Astrocyte of the hippocampus (primary cell): Measurements from ENCODE around the gene QKI.
"Not testable (repeated sequence)": the region's sequence is repeated elsewhere in the genome, so short reads cannot be mapped to it uniquely, and the experiment has no call there.

Source experiments
- DNase-seq: peaks from one replicate; pipeline ENCODE4 v3.0.0; 2011; ENCODE audit warnings: low read depth, low spot score

QKI gene

DNA sequence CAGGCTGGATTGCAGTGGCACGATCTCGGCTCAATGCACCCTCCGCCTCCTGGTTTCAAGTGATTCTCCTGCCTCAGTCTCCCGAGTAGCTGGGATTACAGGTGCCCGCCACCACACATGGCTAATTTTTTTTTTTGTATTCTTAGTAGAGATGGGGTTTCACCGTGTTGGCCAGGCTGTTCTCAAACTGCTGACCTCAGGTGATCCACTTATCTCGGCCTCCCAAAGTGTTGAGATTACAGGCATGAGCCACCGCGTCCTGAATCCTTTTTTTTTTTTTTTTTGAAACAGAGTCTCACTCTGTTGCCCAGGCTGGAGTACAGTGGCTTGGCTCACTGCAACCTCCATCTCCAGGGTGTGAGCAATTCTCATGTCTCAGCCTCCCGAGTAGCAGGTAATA is 24.9 kb downstream of the QKI start:
- not testable (repeated sequence) for DNase-seq

DNA sequence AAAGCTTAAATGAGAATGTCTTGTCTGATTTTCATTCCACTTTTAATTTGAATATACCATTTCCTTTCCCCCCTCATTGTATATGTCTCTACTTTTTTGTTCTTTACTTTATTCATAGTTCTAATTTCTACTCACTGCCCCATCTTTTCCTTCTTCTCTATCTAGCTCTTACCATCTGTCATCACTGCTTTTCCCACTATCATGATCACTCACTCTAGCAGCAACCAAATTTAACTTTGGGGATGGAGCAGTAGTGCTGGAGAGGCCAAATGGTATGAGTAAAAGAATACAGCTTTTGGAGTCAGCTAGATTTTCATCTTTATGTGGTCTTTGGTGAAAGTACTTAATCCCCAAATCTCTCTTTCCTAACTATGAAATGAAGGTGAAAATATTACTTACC is 25.5 kb downstream of the QKI start:
- DNase-seq = no peak

DNA sequence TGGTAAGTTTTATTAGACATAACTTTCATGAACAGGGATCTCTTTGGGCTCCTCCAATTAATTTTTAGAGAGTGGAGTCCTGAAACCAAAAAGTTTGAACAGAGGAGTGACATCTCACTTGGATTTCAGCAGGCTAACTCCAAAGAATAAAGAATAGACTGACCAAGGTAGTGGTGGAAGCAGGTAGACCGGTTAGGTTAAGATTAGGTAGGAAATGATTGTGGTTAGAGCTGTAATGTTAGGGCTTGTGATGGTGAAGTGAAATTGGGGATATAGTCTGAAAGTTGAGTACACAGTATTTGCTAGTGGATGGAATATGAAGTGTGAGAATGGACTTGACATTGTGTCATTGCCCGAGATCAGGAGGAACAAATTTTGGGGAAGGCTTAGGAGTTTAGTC is 27.8 kb downstream of the QKI start:
- no peak for DNase-seq

DNA sequence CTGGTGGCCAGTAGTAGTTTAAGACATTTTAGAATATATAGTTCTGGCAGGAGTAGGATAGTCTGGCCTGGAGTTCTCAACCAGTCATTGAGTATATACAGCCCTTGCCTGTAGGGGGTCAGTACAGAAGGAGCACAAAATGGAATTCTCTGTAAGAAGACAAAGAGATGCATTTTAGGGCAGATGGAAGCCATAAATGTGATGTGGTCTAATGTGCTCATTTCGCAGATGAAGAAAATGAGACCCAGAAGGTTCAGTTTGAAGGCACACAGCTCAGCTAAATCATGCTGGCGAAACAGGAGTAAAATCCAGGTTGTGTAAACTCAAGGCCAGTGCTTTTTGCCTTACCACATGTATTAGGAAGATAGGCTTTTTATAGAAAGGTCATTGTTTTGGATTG is 29.6 kb downstream of the QKI start:
- no peak for DNase-seq

DNA sequence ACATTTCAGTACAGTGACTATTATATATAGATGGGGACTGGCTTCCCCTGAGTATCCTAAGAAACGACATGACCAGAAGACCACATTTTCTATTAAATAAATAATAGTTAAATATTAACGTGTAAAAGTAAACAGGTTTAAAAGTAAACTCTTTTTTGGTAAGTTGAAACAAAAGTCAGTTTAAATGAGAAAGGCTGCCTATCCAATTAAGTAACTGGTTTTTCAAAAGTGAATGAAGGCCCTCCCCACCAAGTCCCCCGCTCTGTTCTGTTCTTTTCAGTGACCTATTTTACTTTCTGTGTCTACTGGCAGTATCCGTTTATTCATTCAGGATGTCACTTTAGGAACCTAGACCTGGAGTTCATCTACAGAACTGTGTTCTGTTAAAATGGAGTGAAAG is 32.0 kb downstream of the QKI start:
- no peak for DNase-seq

DNA sequence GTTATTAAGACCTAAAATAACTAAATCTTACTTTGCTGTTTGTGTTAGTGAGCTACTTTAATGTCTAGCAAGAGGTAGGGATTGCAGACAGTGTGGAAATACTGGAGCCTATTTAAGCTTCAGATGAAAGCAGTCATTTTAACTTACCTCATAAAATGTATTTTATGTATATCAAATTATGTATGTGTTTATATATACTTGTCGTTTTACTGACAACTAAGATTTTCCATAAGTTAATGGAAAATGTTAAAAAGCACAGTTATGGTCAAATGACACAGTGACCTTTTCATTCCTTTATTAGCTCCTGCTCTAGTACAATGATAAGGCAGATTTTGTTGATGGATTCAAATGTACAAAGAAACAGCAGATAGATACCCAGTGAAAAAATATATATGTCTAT is 34.6 kb downstream of the QKI start:
- no peak for DNase-seq

DNA sequence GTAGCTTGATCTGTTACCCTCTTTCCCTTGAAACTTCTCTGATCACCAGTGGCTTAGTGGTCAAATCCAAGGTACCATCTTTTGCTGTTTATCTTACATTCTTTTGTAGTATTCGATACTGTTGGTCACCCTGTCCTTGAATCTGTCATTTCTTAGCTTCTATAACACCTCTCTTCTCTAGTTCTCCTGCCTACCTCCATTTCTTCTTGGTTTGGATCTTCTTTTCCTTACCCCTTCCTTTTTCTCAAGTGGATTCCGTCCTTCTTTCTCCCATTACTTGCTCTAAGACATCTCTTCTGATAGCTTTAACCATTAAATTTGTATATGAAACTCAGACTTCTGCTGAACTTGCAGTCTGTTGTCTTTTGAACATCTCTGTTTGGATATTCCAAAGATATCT is 39.9 kb downstream of the QKI start:
- no peak for DNase-seq

DNA sequence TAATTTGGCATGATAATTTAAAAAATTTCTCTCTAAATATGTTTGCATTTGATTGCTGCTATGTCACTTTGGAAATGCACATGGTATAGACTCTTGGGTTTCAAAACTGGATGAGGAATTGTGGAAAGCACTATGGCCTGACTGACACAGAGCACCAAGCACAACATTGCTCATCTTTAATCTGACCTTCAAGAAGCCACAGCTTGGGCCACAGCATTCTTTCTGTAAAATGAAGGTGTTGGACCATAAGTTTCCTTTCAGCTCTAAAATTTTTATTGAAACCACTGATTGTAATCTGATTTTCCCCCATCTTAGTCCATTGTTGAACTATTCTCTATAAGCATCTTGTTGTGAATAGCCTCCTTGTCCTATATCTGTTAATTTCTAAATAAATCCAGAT is 41.0 kb downstream of the QKI start:
- DNase-seq = no peak

DNA sequence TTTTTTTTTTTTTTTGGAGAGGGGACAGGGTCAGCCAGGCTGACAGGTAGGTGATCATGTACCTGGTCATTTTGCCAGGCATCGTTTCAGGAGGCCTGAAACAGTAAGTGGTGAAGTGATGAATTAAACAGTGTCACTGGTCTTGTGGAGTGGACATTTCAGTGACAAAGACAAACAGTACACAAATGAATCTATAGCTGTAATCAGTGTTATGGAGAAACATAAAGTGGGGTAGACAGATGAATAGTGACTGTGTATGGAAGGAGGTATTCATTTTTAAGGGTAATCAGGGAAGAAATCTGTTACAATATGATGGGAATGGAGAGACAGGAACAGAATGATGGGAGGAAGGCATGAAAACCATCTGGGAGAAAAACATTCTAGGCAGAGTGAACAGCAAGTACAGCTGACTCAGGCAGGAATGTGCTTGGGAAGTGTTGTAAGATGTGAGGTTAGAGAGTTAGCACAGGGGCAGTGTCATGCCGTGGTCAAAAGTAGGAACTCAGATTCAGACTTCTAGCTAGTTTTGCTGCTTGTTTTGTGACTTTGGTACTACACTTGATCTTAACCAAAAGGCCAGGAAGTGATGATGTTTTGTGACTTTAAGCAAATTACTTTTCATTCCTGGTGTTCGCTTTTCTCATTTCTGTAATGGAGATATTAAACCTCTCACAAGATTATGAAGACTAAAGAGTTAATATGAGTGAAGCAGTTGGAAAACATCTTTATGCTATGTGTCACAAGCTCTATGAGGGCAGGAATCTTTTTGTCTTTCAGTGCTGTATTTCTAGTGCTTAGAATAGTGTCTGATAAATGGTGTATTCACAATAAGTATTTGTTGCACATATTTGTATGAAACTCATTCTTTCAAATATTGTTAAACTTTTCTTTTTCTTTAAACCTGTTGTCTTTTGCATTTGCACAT is 43.4 kb downstream of the QKI start:
- peak; percentile 89 for DNase-seq

DNA sequence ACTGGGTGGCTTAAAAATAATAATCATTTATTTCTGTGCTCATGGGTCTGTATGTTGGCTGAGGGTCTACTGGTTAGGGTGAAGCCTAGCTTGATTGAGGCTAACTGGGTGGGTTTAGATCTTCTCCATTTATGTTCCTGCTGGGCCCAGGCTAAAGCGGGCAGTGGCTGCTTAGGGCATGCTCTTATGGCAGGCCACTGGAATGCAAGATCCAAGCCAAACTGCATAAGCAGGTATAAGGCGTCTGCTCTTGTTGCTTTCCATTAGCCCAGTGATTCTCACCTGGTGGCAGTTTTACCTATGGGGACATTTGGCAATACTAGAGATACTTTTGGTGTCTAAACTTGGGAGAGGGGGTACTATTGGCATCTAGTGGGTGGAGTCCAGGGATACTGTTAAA is 44.5 kb downstream of the QKI start:
- DNase-seq = no peak

DNA sequence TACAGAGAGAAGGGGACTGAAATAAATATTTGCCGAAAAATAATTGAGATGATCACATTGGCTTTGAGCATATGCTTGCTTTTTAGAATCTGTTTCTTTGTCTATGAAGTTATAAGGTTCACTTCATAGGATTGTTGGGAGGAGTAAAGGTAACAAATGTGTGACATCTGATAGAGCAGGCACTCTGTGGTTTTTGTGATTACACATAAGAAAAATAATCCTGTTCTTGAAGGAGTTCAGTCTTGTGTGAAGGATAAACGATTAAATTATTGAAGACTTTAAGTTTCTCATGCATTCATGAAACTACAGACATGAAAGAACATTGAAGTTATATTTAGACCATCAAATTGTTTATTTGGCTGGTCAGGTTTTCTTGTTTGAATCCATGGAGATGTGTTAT is 45.0 kb downstream of the QKI start:
- DNase-seq = no peak

DNA sequence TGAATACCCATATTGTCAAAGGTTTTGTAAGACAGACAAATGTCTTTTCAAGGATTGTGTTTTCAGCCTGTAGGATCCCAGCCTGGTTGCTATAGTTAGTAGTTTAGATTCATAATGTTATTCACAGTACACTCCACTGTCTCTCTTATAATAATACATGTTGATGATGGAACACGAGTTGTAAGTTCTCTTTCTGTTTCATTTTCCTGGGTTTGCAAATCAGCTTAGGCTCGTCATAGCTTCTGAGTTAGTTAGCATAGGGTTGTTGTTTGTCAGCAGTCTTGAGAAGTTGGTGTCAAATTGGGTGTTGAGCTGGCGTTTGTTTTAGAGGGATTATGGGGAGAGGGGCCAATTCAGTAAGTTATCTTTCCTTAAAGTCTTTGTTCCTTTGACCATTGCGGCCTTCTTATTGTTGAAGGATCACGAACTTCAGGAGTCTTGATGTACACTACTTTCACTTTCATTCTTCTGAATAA is 45.8 kb downstream of the QKI start:
- DNase-seq = peak; percentile 65

DNA sequence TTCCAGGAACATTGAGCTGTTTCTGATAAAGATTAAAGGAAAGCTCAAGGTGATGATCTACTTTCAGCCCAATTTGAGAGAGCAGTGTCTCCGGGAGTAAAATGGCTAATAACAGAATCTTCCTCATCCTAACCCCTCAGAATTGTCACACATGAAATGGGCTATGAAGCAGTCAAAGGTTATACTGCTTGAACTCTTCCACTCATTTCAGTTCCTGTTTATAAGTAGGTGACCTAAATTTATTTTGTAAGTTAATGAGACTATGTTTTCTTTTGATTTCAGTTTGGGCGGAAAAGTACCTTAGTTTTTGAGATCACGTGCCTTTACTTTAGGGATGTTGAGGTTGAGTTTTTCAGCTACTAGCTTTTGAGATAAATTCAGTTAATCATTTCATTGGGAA is 47.2 kb downstream of the QKI start:
- DNase-seq = no peak

DNA sequence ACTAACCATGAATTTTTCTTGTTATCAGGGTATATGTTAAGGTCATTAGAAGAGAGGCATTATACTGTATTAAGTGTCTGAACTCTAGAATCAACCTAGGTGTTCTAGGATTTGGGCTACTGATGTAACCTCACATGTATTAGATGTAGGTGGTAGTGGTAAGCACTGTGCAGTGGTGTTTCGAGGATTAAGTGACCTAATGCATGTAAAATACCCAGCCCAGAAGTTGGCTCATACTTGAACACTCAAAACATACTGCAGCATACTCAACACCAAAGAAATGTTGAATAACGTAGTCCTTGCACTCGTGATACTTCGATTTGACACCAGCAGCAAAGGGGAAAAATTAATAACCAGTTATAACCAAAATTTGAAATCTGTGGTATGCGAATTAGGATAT is 48.7 kb downstream of the QKI start:
- no peak for DNase-seq

DNA sequence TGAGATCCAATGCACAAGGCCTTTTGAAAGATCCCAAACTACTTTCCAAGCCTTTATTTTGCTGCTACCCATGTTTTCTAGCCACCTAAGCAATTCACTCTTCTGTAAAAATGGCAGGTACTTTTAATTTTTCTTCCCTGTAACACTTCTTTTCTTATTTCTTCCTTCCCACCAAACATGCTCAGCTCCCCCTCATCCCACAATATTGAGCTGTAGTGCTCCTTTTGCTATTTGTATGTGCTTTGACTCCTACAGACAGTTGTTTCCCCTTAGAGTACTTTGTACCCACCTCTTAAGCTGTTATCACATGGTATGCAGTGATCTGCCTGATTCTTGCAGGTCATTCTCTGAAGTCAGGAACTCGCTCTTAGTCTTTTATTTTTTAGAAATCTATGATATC is 49.3 kb downstream of the QKI start:
- no peak for DNase-seq

DNA sequence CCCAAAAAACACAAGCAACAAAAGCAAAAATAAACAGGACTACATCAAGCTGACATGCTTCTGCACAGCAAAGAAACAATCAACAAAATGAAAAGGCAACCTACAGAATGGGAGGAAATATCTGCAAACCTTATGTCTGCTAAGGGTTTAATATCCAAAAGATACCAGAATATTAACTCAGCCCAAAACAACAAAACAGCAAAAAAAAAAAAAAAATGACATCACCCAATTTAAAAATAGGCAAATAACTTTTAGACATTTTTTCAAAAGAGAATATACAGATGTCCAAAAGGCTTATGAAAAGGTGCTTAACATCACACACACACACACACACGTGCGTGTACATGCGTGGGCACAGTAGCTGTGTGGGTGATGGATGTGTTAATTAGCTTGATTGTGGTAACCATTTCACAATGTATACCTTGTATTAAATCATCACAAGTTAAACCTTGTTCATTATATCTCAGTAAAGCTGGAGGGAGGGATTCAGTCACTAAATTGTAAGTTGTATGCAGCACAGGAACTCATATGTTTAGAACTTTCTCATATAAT is 52.4 kb downstream of the QKI start:
- no peak for DNase-seq

DNA sequence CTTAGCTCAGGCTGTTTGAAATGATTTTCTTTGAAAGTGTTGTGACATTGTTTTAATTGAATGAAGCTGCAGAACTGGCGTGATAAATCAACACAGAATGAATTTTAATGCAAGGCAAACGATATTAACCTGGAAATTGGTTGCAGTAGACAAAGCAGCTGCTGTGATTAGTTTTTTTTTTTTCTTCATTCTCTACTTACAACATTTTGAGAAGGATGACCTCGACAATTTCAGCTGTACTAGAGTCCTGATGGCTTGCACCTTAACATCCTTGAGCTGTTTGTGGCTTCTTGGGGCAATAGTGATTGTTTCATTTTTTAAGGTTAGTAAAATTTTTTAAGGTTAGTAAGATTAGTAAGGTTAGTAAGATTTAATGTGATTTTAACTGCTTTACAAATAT is 54.2 kb downstream of the QKI start:
- no peak for DNase-seq

DNA sequence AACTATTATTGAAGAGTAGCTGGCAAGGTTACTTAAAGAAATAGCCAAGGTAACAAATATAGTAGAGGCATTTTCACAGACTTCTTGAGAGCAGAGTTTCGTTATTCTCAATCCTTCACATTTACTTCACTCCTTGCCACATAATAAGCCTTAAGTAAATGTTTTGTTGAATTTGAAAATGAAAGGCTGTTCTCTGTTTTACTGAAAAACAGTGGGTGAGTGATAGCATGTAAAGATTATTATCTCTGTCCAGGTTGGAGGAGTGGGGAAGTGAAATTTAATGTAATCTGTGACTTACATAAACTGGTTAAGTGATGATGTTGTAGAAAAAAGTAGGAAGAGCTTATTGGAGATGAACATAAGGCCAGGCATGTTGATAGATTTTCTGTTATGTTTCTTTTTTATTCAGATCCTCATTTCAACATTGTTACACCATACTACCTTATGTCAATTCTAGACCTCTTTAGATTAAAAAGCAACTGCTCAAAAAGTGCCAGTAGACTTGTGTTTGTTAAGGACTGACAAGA is 55.0 kb downstream of the QKI start:
- no peak for DNase-seq

DNA sequence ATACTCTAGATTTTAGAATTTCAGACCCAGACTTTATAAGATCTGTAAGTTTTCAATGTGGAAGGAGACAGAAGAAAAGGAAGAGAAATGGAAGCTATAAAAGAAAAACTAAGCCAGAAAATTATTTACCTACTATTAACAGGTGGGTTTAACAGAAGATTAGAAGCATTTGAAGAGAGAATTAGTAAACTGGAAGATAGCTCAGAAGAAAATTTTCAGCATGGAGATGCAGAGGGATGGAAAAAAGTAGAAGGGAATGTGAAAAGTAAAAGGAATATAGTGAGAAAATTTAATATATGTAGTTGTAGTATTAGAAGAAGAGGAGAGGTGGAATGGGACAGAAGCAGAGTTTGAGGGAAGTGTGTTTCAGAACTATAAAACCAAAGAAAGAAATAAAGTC is 56.1 kb downstream of the QKI start:
- no peak for DNase-seq

DNA sequence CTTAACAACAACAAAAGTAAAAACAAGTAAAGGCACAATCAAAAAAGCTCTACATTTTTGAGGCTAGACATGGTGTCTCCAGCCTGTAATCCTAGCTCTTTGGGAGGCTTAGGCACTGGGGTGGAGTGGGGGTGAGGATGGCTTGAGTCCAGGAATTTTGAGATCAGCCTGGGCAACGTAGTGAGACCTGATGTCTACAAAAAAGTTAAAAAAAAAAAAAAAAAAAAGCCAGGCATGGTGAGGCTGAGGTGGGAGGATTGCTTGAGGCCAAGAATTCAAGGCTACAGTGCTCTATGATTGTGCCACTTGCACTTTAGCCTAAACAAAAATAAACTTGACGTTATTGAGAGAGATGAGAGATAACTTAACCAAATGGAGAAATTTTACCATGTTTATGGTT is 60.1 kb downstream of the QKI start:
- no peak for DNase-seq

DNA sequence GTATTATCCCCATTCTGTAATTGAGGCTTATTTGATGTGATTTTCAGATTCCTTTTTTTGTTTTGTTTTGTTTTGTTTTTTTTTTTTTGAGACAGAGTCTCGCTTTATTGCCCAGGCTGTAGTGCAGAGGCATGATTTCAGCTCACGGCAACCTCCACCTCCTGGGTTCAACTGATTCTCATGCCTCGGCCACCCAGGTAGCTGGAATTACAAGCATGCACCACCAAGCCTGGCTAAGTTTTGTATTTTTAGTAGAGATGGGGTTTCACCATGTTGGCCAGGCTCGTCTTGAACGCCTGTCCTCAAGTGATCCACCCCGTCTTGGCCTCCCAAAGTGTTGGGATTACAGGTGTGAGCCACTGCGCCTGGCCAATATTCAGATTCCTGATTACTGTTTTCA is 62.4 kb downstream of the QKI start:
- not testable (repeated sequence) for DNase-seq

DNA sequence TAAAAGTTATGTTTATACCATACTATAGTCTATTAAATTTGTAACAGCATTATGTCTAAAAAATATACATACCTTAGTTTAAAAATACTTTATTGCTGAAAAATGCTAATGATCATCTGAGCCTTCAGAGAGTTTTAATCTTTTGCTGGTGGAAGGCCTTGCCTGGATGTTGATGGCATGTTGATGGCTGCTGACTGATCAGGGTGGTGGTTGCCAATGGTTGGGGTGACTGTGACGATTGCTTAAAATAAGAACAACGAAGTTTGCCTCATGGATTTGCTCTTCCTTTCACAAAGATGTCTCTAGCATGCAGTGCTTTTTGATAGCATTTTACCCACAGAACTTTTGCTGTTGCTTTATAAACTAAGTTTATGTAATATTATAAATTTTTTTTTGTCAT is 68.6 kb downstream of the QKI start:
- no peak for DNase-seq

DNA sequence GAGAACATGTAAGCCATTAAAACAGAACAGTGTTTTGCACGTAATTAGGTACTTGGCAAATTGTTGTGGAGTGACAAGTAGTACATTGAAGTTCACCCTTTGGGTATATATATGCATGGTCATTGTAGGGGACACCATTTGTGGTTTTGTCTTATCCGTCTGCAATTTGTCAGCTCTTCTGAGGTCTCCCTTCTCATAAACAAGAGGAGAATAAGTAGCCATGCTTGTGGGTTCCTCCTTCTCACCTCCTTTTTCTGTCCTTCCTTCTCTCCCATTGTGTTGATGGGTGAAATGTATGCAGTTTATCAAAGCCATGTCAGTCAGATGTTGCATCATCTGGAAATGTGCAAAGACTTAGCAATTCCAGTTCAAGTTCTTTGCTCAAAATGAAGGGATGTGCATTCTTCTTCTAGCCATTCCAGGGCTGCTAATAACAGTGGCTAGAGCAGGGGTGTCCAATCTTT is 70.9 kb downstream of the QKI start:
- DNase-seq = no peak
